GM10248 (cell line): Measurements from ENCODE around the gene GNAT2.

Experiments used
- CTCF ChIA-PET: fragments of 300-600 bp; sonication (Branson Sonifier 250); formaldehyde crosslinking; extraction: SDS; loops from one replicate; lab custom pipeline; 2021; ENCODE audit warnings: antibody characterized with exemption; lab: Yijun Ruan, JAX
- POLR2A ChIA-PET: fragments of 350-650 bp; sonication (Branson Sonifier 250); formaldehyde crosslinking; extraction: SDS; loops from one replicate; lab custom pipeline; 2020; ENCODE audit warnings: antibody characterized with exemption; lab: Yijun Ruan, JAX
- DNase-seq: peaks from one replicate; pipeline ENCODE4 v3.0.0; 2012; ENCODE audit errors: extremely low spot score
- TF ChIP-seq, protein P1 (sequence below): IDR thresholded peaks from 2 replicates; pipeline ENCODE4 v1.5.1; 2012; ENCODE audit warnings: mild to moderate bottlenecking, low read depth; ENCODE audit errors: extremely low read depth, missing control alignments, control extremely low read depth

Gene GNAT2

DNA sequence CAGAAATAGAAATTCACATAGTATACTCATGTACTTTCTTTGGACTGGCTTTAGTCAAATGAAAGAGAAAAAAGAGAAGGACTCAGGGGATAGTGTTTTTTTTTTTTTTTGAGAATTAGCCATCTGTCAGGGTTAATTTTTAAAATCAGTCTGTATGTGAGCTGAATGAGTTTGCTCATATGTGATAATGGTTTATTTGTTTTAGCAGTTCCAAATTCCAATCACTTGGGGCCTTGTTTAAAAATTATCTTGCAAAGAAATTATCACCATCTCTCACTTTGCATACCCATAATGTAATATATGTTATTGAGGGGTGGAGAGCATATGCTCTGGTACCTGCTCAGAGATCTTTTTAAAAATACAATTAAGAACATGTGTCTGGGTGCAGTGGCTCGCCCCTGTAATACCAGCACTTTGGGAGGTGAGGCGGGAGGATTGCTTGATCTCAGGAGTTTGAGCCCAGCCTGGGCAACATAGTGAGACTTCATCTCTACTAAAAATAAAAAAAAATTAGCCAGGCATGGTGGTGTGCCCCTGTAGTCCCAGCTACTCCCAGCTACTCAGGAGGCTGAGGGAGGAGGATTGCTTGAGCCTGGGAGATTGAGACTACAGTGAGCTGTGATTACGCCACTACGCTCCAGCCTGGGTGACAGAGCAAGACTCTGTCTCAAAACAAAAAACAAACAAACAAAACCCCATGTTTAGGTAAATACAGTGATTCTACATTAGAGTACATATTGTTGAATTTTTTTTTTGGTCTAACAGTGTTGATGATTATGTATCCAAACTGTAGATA lies 51.3 kb downstream of the GNAT2 start:
- ChIA-PET POLR2A (interaction anchor here (0.7 kb wide), 1 partner anchor 581 kb away, joined by 4 read pairs; no protein-coding TSS in a partner anchor), CTCF (interaction anchor here (1.2 to 3.6 kb wide), 6 partner anchors 18 to 72 kb away, joined by 4 to 11 read pairs (median 8); partner anchors contain the start of gene GNAI3)
- TF ChIP-seq, protein P1, sequence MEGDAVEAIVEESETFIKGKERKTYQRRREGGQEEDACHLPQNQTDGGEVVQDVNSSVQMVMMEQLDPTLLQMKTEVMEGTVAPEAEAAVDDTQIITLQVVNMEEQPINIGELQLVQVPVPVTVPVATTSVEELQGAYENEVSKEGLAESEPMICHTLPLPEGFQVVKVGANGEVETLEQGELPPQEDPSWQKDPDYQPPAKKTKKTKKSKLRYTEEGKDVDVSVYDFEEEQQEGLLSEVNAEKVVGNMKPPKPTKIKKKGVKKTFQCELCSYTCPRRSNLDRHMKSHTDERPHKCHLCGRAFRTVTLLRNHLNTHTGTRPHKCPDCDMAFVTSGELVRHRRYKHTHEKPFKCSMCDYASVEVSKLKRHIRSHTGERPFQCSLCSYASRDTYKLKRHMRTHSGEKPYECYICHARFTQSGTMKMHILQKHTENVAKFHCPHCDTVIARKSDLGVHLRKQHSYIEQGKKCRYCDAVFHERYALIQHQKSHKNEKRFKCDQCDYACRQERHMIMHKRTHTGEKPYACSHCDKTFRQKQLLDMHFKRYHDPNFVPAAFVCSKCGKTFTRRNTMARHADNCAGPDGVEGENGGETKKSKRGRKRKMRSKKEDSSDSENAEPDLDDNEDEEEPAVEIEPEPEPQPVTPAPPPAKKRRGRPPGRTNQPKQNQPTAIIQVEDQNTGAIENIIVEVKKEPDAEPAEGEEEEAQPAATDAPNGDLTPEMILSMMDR = no peak
- no peak for DNase-seq

DNA sequence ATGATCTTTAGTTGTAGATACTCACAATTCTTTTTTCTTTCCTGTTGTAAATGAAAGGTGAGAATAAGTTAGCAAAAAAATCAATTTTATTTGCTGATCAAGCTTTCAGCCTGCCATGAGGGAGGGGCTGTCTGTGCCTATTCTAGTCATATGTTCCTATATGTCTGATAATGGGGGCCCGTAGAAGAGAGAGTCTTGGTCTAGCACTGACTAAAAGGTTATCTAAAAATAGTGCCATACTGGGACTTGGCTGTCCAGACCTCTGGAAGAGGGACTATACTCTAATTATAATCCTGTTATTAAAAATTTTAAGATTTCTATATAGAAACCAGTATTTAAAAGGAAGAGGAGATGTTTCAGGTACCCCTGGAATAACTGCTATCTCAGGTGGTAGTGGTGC lies 52.4 kb downstream of the GNAT2 start:
- ChIA-PET CTCF (interaction anchor here (1.2 to 3.6 kb wide), 4 partner anchors 18 to 73 kb away, joined by 4 to 11 read pairs (median 5); partner anchors contain the start of gene GNAI3), POLR2A (no interaction called here)
- DNase-seq = no peak

DNA sequence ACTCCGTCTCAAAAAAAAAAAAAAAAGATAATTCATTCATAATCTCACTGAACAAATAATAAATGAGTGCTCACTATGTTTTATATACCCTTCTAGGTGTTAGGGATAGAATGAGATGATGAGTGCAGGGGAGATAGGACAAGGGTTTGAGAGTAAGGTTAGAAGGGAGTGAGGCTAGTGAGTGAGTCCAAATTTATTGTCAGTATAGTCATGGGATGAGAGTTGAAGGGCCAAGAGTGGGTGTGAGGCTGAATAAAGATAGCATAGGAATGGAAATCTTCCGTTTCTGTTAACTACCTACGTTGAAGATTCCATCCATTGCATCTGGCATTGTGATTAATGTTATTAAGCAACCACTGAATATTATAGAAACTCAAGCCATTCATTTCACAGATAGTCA lies 54.2 kb downstream of the GNAT2 start:
- TF ChIP-seq, protein P1 = no peak
- POLR2A ChIA-PET = interaction anchor here (1.7 kb wide), 1 partner anchor 17 kb away, joined by 5 read pairs; the partner anchor contains the start of gene GNAI3
- DNase-seq = no peak
- CTCF ChIA-PET = interaction anchor here (1.3 to 2.8 kb wide), 4 partner anchors 15 to 79 kb away, joined by 3 to 7 read pairs (median 6); no protein-coding TSS in a partner anchor

More for the DNA sequence above, 52.4 kb downstream of the GNAT2 start:
- TF ChIP-seq, protein P1 = no peak

DNA sequence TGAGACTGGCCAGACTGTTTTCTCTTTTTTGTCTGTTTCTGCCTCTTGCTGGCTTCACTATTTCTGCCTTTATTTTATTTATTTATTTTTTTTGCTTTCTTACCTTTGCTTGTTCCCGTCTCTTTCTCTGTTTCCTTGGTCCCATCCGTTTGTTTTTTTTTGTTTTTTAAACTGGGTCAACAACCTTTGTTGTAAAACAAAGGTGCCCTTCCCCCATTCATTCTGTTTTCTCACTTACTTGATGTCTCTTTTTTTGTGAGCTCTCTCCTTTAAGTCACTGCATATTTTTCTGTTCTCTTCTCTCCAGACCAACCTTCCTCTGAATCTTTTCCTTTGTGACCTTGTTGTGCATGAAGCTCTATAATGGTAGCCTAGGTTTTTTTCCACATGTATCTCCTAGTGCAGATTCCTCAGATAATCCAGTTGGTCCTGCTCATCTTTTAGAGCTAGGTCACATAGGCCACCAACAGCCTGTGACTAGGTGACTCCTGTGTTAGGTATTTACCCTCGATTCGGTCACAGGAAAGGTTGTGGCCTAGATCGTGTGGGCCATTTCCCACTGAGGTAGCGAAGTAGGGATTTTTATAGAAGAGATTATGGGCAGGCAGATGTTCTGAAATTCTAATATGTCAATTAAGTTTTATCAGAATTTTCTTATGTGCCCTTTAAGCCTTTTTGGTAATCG lies 55.1 kb downstream of the GNAT2 start:
- ChIA-PET CTCF (interaction anchor here (0.7 to 2.8 kb wide), 7 partner anchors 13 to 420 kb away, joined by 3 to 7 read pairs (median 4); partner anchors contain the start of gene AHCYL1), POLR2A (interaction anchor here (1.7 kb wide), 1 partner anchor 16 kb away, joined by 5 read pairs; the partner anchor contains the start of gene GNAI3)
- DNase-seq = no peak
- TF ChIP-seq, protein P1 = no peak

DNA sequence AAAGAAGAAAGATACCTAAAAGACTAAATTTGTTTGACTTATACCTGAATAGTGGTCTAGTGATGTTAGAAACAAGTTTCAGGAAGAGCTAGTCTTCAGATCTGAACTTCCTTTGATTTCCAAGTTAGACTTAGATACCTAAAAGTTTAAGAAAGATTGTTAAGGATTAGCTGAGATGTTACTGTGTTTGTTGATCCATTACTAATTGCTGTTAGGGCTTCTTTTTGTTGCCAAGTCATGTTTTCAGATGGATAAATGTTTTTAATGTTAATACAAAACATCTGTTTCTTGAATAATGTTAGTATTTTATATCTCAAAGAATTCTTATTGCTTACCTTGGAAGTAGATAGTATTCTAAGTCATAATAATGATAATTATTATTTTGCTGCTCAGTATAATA lies 59.4 kb downstream of the GNAT2 start:
- TF ChIP-seq, protein P1 = no peak
- DNase-seq = no peak
- POLR2A ChIA-PET = no interaction called here
- CTCF ChIA-PET = interaction anchor here (0.7 to 2.8 kb wide), 10 partner anchors 10 to 90 kb away, joined by 3 to 15 read pairs (median 3); partner anchors contain the start of genes CYB561D1 and GNAI3

DNA sequence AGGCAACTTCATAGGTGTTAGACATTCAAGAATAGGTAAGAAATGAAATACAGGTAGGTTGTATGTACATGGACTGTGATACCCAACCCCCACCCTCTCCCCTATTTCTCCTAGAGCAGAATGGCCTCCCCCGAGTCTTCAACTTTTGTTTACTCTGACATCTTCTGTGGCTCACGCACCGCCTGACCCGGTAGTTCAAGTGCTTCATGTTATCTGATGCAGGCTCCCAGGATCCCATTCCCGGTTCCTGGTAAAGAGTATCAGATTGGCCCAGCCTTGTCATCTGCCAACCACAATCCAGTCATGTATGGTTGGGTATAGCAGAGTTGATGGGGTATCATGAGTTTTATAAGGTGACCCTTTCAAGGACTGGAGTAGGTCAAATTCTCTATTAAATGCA lies 61.9 kb downstream of the GNAT2 start:
- DNase-seq = no peak
- ChIA-PET CTCF (interaction anchor here (1.2 kb wide), 1 partner anchor 427 kb away, joined by 3 read pairs; the partner anchor contains the start of gene AHCYL1), POLR2A (no interaction called here)
- TF ChIP-seq, protein P1 = no peak
